Fibroblast of lung (primary cell): ENCODE results near the gene CTBP2. TPM values are rescaled to one million over a fixed set of nuclear protein-coding genes. Genes with fewer than 3 reads are reported as not detected.

Source experiments
- DNase-seq, 2 donors: peaks; one replicate each; pipeline versions ENCODE4 v3.0.0 to v3.0.0-alpha.2; 2010; ENCODE audit warnings: low read depth in 2 of 2
- H2AFZ ChIP-seq: 2 replicates; pipeline ENCODE4 v1.5.1; 2012; ENCODE audit warnings: low read length, control low read depth, inconsistent platforms
- H3K27ac ChIP-seq: 2 replicates; pipeline ENCODE4 v1.5.1; 2011; ENCODE audit warnings: low read length, control low read depth; ENCODE audit not compliant: insufficient read depth
- H3K27me3 ChIP-seq: 2 replicates; pipeline ENCODE4 v1.5.1; 2011; ENCODE audit warnings: mild to moderate bottlenecking, low read length; ENCODE audit not compliant: control insufficient read depth, insufficient read depth
- H3K36me3 ChIP-seq: 2 replicates; pipeline ENCODE4 v1.5.1; 2011; ENCODE audit warnings: low read length; ENCODE audit not compliant: control insufficient read depth, insufficient read depth
- H3K4me1 ChIP-seq: 2 replicates; pipeline ENCODE4 v1.5.1; 2011; ENCODE audit warnings: low read length; ENCODE audit not compliant: control insufficient read depth, insufficient read depth; ENCODE audit errors: extremely low read depth
- H3K4me2 ChIP-seq: 2 replicates; pipeline ENCODE4 v1.5.1; 2011; ENCODE audit warnings: low read length, control low read depth; ENCODE audit not compliant: insufficient read depth; ENCODE audit errors: extremely low read depth
- H3K4me3 ChIP-seq, 4 experiments: fragments of 200-600 bp in 1 of 4; sonication (generic) in 1 of 4; replicated peaks in 1 of 4; 2 replicates each; pipeline ENCODE4 v1.5.1; 2011 to 2016; ENCODE audit warnings: low read length in 4 of 4, low read depth in 3 of 4, mild to moderate bottlenecking in 3 of 4, control low read depth in 2 of 4, inconsistent platforms in 1 of 4, mixed read lengths in 1 of 4; ENCODE audit not compliant: insufficient read depth in 1 of 4; ENCODE audit errors: control extremely low read depth in 1 of 4
- H3K79me2 ChIP-seq: 2 replicates; pipeline ENCODE4 v1.5.1; 2012; ENCODE audit warnings: mild to moderate bottlenecking, low read length, inconsistent platforms; ENCODE audit not compliant: control insufficient read depth, insufficient read depth
- H3K9ac ChIP-seq: 2 replicates; pipeline ENCODE4 v1.5.1; 2011; ENCODE audit warnings: mild to moderate bottlenecking, low read length, control low read depth; ENCODE audit not compliant: insufficient read depth
- H3K9me3 ChIP-seq: 2 replicates; pipeline ENCODE4 v1.5.1; 2012; ENCODE audit warnings: low read depth, low read length; ENCODE audit not compliant: control insufficient read depth, insufficient read depth
- H4K20me1 ChIP-seq: 2 replicates; pipeline ENCODE4 v1.5.1; 2011; ENCODE audit warnings: low read length; ENCODE audit not compliant: control insufficient read depth, insufficient read depth; ENCODE audit errors: extremely low read depth
- EZH2 ChIP-seq: IDR thresholded peaks from 2 replicates; pipeline ENCODE4 v1.5.1; 2012; ENCODE audit warnings: low read length, control low read depth, mild to moderate bottlenecking; ENCODE audit errors: missing control alignments
- polyA plus RNA-seq, 2 donors: library from polyadenylated mRNA; depleted of rRNA in 1 of 2; stranded (reverse) in 1 of 2; unstranded in 1 of 2; fragments of >200 nt; gene quantifications; 2 replicates each; pipeline ENCODE4 v1.2.1, GENCODE V29; 2011 to 2012; ENCODE audit warnings: missing spikeins in 1 of 2
- total RNA-seq: library from RNA; depleted of rRNA; stranded (reverse); fragments of >200 nt; gene quantifications from 2 replicates; pipeline ENCODE4 v1.2.1, GENCODE V29; 2014
- TF ChIP-seq, protein P1 (sequence below), 2 donors: IDR thresholded peaks in 1 of 2; conservative IDR thresholded peaks in 1 of 2; 1 replicate in 1 of 2; 2 replicates in 1 of 2; pipeline ENCODE4 v1.5.1; 2011 to 2012; ENCODE audit warnings: low read length in 2 of 2, control low read depth in 1 of 2, inconsistent platforms in 1 of 2, low read depth in 1 of 2, mild to moderate bottlenecking in 1 of 2

The CTBP2 gene
- total and polyA plus RNA-seq, 2 donors (not counting 1 experiment from before 2014, with no cell fraction given), result 72.1 to 73.3 TPM

GRCh38 chr10:125062227-125062913 is 98.0 kb downstream of the CTBP2 start:
- no peaks in the 10 kb centered on the region for H4K20me1 ChIP-seq

GRCh38 chr10:125061557-125062226 is 98.7 kb downstream of the CTBP2 start:
- H3K4me2 ChIP-seq, result peak overlapping the region; percentile 60
- H2AFZ ChIP-seq, result no peak overlapping the region
- H3K4me1 ChIP-seq, result peaks cover 46% of the 10 kb centered on the region
- peaks cover 6% of the 10 kb centered on the region for H3K36me3 ChIP-seq
- peaks cover 64% of the 10 kb centered on the region for H3K79me2 ChIP-seq
- no peak for DNase-seq
- no peaks in the 10 kb centered on the region for H4K20me1 ChIP-seq
- TF ChIP-seq, protein P1, sequence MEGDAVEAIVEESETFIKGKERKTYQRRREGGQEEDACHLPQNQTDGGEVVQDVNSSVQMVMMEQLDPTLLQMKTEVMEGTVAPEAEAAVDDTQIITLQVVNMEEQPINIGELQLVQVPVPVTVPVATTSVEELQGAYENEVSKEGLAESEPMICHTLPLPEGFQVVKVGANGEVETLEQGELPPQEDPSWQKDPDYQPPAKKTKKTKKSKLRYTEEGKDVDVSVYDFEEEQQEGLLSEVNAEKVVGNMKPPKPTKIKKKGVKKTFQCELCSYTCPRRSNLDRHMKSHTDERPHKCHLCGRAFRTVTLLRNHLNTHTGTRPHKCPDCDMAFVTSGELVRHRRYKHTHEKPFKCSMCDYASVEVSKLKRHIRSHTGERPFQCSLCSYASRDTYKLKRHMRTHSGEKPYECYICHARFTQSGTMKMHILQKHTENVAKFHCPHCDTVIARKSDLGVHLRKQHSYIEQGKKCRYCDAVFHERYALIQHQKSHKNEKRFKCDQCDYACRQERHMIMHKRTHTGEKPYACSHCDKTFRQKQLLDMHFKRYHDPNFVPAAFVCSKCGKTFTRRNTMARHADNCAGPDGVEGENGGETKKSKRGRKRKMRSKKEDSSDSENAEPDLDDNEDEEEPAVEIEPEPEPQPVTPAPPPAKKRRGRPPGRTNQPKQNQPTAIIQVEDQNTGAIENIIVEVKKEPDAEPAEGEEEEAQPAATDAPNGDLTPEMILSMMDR (conservative IDR thresholded peaks at IDR 0.05 in 1 of 2, IDR thresholded peaks at IDR 0.05 in 1 of 2; ENCODE audit: low read depth in 1 of 2, low read length in 2 of 2), result no peak
- no peak for TF ChIP-seq EZH2
- no peaks in the 10 kb centered on the region for H3K9me3 ChIP-seq
- no peak overlapping the region for H3K4me3 ChIP-seq
- H3K27ac ChIP-seq, result peak overlapping the region; percentile 73
- H3K27me3 ChIP-seq, result no peaks in the 10 kb centered on the region
- peak overlapping the region; percentile 39 for H3K9ac ChIP-seq

More at GRCh38 chr10:125062227-125062913, 98.0 kb downstream of the CTBP2 start:
- Histone ChIP-seq H3K4me3 (no peak overlapping the region), H2AFZ (no peak overlapping the region), H3K36me3 (peaks cover 6% of the 10 kb centered on the region), H3K27ac (peak overlapping the region; percentile 73), H3K27me3 (no peaks in the 10 kb centered on the region), H3K9me3 (no peaks in the 10 kb centered on the region), H3K4me2 (no peak overlapping the region), H3K79me2 (peaks cover 63% of the 10 kb centered on the region), H3K4me1 (peaks cover 42% of the 10 kb centered on the region), H3K9ac (peak overlapping the region; percentile 39)
- no peak for TF ChIP-seq EZH2
- TF ChIP-seq, protein P1 (conservative IDR thresholded peaks at IDR 0.05 in 1 of 2, IDR thresholded peaks at IDR 0.05 in 1 of 2; ENCODE audit: low read depth in 1 of 2, low read length in 2 of 2), result no peak
- DNase-seq, result no peak

DNA sequence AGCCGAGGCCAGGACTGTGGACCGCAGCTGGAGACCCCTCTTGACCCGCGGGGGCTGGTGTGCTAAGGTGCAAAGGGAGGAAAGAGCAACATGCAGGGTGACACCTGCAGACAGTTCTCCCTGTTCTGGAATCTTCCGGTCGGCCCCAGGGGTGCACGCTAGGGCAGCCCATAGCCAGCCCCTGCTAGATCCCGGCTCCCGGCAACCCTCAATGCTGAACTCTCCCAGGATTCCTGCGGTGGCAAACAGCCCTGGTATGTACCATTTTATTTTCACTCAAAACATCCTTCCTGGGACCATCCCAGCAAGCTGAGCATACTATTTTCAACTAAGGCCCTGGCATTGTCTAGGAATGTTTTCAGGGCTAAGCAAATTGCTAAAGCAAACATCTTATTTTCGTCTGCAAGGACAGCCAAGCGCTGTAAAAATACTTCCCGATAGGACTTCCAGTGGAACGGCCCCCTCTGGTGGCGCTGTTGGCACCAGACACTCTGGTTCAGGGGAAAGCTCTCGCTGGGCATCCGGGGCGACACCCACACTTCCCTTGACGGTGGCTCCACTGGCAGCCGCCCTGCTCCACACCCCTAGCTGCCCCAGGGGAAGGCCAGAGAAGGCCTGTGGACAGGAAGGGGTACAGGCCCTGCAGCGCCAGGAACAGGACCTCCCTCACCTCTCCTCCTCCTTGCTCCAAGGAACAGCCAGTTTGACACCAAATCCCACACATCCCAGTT is 99.4 kb downstream of the CTBP2 start:
- no peaks in the 10 kb centered on the region for H4K20me1 ChIP-seq
- H3K9ac ChIP-seq, result peak overlapping the region; percentile 47
- TF ChIP-seq EZH2, result no peak
- TF ChIP-seq, protein P1 (conservative IDR thresholded peaks at IDR 0.05 in 1 of 2, IDR thresholded peaks at IDR 0.05 in 1 of 2; ENCODE audit: low read depth in 1 of 2, low read length in 2 of 2), result peak; percentile 79 to 88
- H3K79me2 ChIP-seq, result peaks cover 64% of the 10 kb centered on the region
- DNase-seq, result peak; percentile 80 to 87
- H3K36me3 ChIP-seq, result peaks cover 2% of the 10 kb centered on the region
- peaks cover 52% of the 10 kb centered on the region for H3K4me1 ChIP-seq
- peak overlapping the region; percentile 60 for H3K4me2 ChIP-seq
- no peaks in the 10 kb centered on the region for H3K9me3 ChIP-seq
- H3K27ac ChIP-seq, result peak overlapping the region; percentile 73
- H3K27me3 ChIP-seq, result no peaks in the 10 kb centered on the region
- H2AFZ ChIP-seq, result no peak overlapping the region
- no peak overlapping the region for H3K4me3 ChIP-seq
